ENCODE measurements around the gene DRC7.

DNA sequence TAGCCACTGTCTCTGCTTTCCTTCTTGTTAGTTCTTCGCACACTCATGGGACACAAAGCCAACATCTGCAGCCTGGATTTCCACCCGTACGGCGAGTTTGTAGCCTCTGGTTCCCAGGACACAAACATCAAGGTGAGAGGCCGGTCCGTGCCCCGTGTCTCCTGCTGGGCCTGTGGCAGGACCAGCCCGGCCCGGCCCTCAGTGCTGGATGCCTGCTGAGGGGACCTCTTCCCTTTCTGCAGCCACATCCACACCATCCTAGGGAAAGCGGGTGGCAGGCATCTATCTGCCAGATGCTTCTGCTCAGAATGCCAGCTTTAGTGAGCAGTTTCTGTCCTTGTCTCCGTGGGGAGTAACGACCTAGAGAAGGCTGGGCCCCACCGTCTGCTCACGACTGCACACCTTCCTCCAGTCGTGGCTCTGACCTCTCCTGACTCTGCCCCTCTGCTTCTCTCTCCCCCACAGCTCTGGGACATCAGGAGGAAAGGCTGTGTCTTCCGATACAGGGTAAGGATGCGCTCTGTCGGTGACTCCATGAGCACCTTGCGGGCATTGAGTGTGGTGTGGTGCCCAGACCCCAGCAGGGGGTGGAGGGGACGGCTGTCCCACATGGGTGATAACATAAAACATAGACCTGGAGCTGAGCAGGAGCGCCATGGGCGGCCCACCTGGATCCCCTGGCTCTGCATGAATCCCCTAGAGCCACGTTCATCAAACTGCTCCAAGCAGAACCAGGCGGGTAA is 56.4 kb downstream of the DRC7 start:
- TF ChIP-seq, protein P1, sequence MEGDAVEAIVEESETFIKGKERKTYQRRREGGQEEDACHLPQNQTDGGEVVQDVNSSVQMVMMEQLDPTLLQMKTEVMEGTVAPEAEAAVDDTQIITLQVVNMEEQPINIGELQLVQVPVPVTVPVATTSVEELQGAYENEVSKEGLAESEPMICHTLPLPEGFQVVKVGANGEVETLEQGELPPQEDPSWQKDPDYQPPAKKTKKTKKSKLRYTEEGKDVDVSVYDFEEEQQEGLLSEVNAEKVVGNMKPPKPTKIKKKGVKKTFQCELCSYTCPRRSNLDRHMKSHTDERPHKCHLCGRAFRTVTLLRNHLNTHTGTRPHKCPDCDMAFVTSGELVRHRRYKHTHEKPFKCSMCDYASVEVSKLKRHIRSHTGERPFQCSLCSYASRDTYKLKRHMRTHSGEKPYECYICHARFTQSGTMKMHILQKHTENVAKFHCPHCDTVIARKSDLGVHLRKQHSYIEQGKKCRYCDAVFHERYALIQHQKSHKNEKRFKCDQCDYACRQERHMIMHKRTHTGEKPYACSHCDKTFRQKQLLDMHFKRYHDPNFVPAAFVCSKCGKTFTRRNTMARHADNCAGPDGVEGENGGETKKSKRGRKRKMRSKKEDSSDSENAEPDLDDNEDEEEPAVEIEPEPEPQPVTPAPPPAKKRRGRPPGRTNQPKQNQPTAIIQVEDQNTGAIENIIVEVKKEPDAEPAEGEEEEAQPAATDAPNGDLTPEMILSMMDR (IDR thresholded peaks at IDR 0.05): no peak
- no peak for TF ChIP-seq POLR2AphosphoS5 (IDR thresholded peaks at IDR 0.05; ENCODE audit: low read depth, low read length)
